HEK293 (cell line): ENCODE data around the gene SELENOP.

Source experiments
- CTCF ChIA-PET: fragments of 350-600 bp; formaldehyde crosslinking; extraction: SDS; loops from one replicate; lab custom pipeline; 2021; ENCODE audit warnings: antibody characterized with exemption; lab: Yijun Ruan, JAX
- POLR2A ChIA-PET: fragments of 300-600 bp; formaldehyde crosslinking; extraction: SDS; loops from one replicate; lab custom pipeline; 2020; ENCODE audit warnings: antibody characterized with exemption, inconsistent platforms; lab: Yijun Ruan, JAX
- H3K27ac ChIP-seq: fragments of 200-500 bp; sonication (Bioruptor generic); 2 replicates; pipeline ENCODE4 v1.5.1; 2014; ENCODE audit warnings: low read depth, low read length, control low read depth, inconsistent platforms; ENCODE audit errors: extremely low read depth
- H3K36me3 ChIP-seq, 2 experiments: fragments of 200-500 bp in 1 of 2; sonication (Bioruptor generic) in 1 of 2; 1 replicate in 1 of 2; 2 replicates in 1 of 2; pipeline ENCODE4 v1.5.1; 2014 to 2017; ENCODE audit warnings: inconsistent platforms in 2 of 2, low read length in 2 of 2; ENCODE audit not compliant: control insufficient read depth in 2 of 2, insufficient read depth in 1 of 2
- H3K4me1 ChIP-seq: fragments of 200-500 bp; sonication (Bioruptor generic); 2 replicates; pipeline ENCODE4 v1.5.1; 2014; ENCODE audit warnings: mild to moderate bottlenecking, low read length, inconsistent platforms; ENCODE audit not compliant: control insufficient read depth, insufficient read depth
- H3K4me3 ChIP-seq: 2 replicates; pipeline ENCODE4 v1.5.1; 2011; ENCODE audit warnings: low read depth, mild to moderate bottlenecking, control low read depth, low read length, moderate library complexity
- H3K9me3 ChIP-seq: fragments of 200-500 bp; sonication (Bioruptor generic); 2 replicates; pipeline ENCODE4 v1.5.1; 2014; ENCODE audit warnings: low read depth, low read length, inconsistent platforms; ENCODE audit not compliant: control insufficient read depth, insufficient read depth
- HIC1 ChIP-seq: fragments of 450-650 bp; formaldehyde crosslinking; IDR thresholded peaks from 2 replicates; pipeline ENCODE4 v1.5.1; 2016; ENCODE audit warnings: missing biosample characterization, missing genetic modification characterization
- KLF17 ChIP-seq: fragments of 450-650 bp; formaldehyde crosslinking; IDR thresholded peaks from 2 replicates; pipeline ENCODE4 v1.5.1; 2016; ENCODE audit warnings: missing biosample characterization, missing genetic modification characterization
- PATZ1 ChIP-seq: fragments of 450-650 bp; formaldehyde crosslinking; IDR thresholded peaks from 2 replicates; pipeline ENCODE4 v1.5.1; 2016; ENCODE audit warnings: missing biosample characterization, missing genetic modification characterization
- PRDM6 ChIP-seq: fragments of 450-650 bp; formaldehyde crosslinking; IDR thresholded peaks from 2 replicates; pipeline ENCODE4 v1.5.1; 2017; ENCODE audit warnings: missing biosample characterization, missing genetic modification characterization
- RBAK ChIP-seq: fragments of 450-650 bp; formaldehyde crosslinking; IDR thresholded peaks from 2 replicates; pipeline ENCODE4 v1.5.1; 2016; ENCODE audit warnings: missing biosample characterization, missing genetic modification characterization
- REPIN1 ChIP-seq: fragments of 450-650 bp; formaldehyde crosslinking; IDR thresholded peaks from 2 replicates; pipeline ENCODE4 v1.5.1; 2017; ENCODE audit warnings: missing biosample characterization, missing genetic modification characterization, low read depth
- YY1 ChIP-seq: fragments of 450-650 bp; formaldehyde crosslinking; IDR thresholded peaks from 2 replicates; pipeline ENCODE4 v1.5.1; 2018; ENCODE audit warnings: missing biosample characterization, missing genetic modification characterization
- ZBTB49 ChIP-seq: fragments of 450-650 bp; formaldehyde crosslinking; IDR thresholded peaks from 2 replicates; pipeline ENCODE4 v1.5.1; 2016; ENCODE audit warnings: missing biosample characterization, missing genetic modification characterization, low read depth
- ZNF146 ChIP-seq: fragments of 450-650 bp; formaldehyde crosslinking; IDR thresholded peaks from 2 replicates; pipeline ENCODE4 v1.5.1; 2016; ENCODE audit warnings: missing biosample characterization, missing genetic modification characterization
- ZNF248 ChIP-seq: fragments of 450-650 bp; formaldehyde crosslinking; IDR thresholded peaks from 2 replicates; pipeline ENCODE4 v1.5.1; 2017; ENCODE audit warnings: missing biosample characterization, missing genetic modification characterization
- ZNF311 ChIP-seq: fragments of 450-650 bp; formaldehyde crosslinking; IDR thresholded peaks from 2 replicates; pipeline ENCODE4 v1.5.1; 2017; ENCODE audit warnings: missing biosample characterization, missing genetic modification characterization, borderline replicate concordance
- ZNF366 ChIP-seq: fragments of 450-650 bp; formaldehyde crosslinking; conservative IDR thresholded peaks from 2 replicates; pipeline ENCODE4 v1.5.1; 2016; ENCODE audit warnings: missing biosample characterization, missing genetic modification characterization
- ZNF404 ChIP-seq: fragments of 450-650 bp; formaldehyde crosslinking; IDR thresholded peaks from 2 replicates; pipeline ENCODE4 v1.5.1; 2017; ENCODE audit warnings: missing biosample characterization, missing genetic modification characterization
- ZNF416 ChIP-seq: fragments of 450-650 bp; formaldehyde crosslinking; IDR thresholded peaks from 2 replicates; pipeline ENCODE4 v1.5.1; 2016; ENCODE audit warnings: missing biosample characterization, missing genetic modification characterization
- ZNF585B ChIP-seq: fragments of 450-650 bp; formaldehyde crosslinking; IDR thresholded peaks from 2 replicates; pipeline ENCODE4 v1.5.1; 2016; ENCODE audit warnings: missing biosample characterization, missing genetic modification characterization
- ZNF610 ChIP-seq: fragments of 450-650 bp; formaldehyde crosslinking; IDR thresholded peaks from 2 replicates; pipeline ENCODE4 v1.5.1; 2016; ENCODE audit warnings: missing biosample characterization, missing genetic modification characterization, borderline replicate concordance
- ZNF624 ChIP-seq: fragments of 450-650 bp; formaldehyde crosslinking; IDR thresholded peaks from 2 replicates; pipeline ENCODE4 v1.5.1; 2017; ENCODE audit warnings: missing biosample characterization, missing genetic modification characterization
- ZNF629 ChIP-seq: fragments of 450-650 bp; formaldehyde crosslinking; IDR thresholded peaks from 2 replicates; pipeline ENCODE4 v1.5.1; 2017; ENCODE audit warnings: missing biosample characterization, missing genetic modification characterization
- ZSCAN23 ChIP-seq: fragments of 450-650 bp; formaldehyde crosslinking; IDR thresholded peaks from 2 replicates; pipeline ENCODE4 v1.5.1; 2016; ENCODE audit warnings: missing biosample characterization, missing genetic modification characterization

SELENOP gene

GRCh38 chr5:42799668-42800114 lies 12.0 kb downstream of the SELENOP start (continued):
- TF ChIP-seq ZSCAN23 (tag by site-specific recombination) (no peak), HIC1 (tag by site-specific recombination) (no peak)

GRCh38 chr5:42799241-42799608 lies 12.5 kb downstream of the SELENOP start:
- ChIA-PET CTCF (interaction anchor here (0.6 kb wide), 1 partner anchor 369 kb away, joined by 3 read pairs; no protein-coding TSS in a partner anchor), POLR2A (no interaction called here)
- Histone ChIP-seq H3K9me3 (no peaks in the 10 kb centered on the region), H3K36me3 (peaks cover 35 to 40% of the 10 kb centered on the region in 2 experiments), H3K4me1 (no peaks in the 10 kb centered on the region), H3K27ac (no peak overlapping the region), H3K4me3 (no peak overlapping the region)
- no peak for TF ChIP-seq ZNF248 (tag by site-specific recombination)
- no peak for TF ChIP-seq ZNF416 (tag by site-specific recombination)
- TF ChIP-seq ZNF610 (tag by site-specific recombination), result no peak
- no peak for TF ChIP-seq REPIN1 (tag by site-specific recombination)
- TF ChIP-seq PRDM6 (tag by site-specific recombination), result no peak
- no peak for TF ChIP-seq ZNF146 (tag by site-specific recombination)

- H3K4me1 ChIP-seq, result no peaks in the 10 kb centered on the region
- CTCF ChIA-PET, result no interaction called here
- POLR2A ChIA-PET, result no interaction called here
- H3K36me3 ChIP-seq, result peaks cover 32 to 34% of the 10 kb centered on the region in 2 experiments
- no peak overlapping the region for H3K27ac ChIP-seq
- H3K9me3 ChIP-seq, result no peaks in the 10 kb centered on the region
- no peak overlapping the region for H3K4me3 ChIP-seq
- no peak for TF ChIP-seq ZNF629 (tag by site-specific recombination)
- TF ChIP-seq PRDM6 (tag by site-specific recombination), result no peak
- no peak for TF ChIP-seq ZNF311 (tag by site-specific recombination)
- no peak for TF ChIP-seq RBAK (tag by site-specific recombination)
- TF ChIP-seq ZNF585B (tag by site-specific recombination), result no peak
- no peak for TF ChIP-seq ZNF624
- TF ChIP-seq KLF17 (tag by site-specific recombination), result no peak
- no peak for TF ChIP-seq ZNF404 (tag by site-specific recombination)
- no peak for TF ChIP-seq YY1 (tag by site-specific recombination)
- no peak for TF ChIP-seq ZNF366 (tag by site-specific recombination)
- TF ChIP-seq PATZ1 (tag by site-specific recombination), result no peak
- TF ChIP-seq ZBTB49 (tag by site-specific recombination), result no peak
These were observed 13.1 kb downstream of the SELENOP start for GRCh38 chr5:42798284-42799240.
